Stimulated activated CD4-positive, alpha-beta T cell treated with anti-CD3 and anti-CD28 coated beads, Interleukin-15, amount 100 ng/mL, for 48 hours (primary cell): ENCODE data around the gene RAD23B.
"Not testable (repeated sequence)": the region's sequence is repeated elsewhere in the genome, so short reads cannot be mapped to it uniquely, and the experiment has no call there.

Source experiments
- DNase-seq, 2 donors: peaks; one replicate each; pipeline ENCODE4 v3.0.0-alpha.2; 2020; ENCODE audit warnings: low read depth in 2 of 2

Gene RAD23B

DNA sequence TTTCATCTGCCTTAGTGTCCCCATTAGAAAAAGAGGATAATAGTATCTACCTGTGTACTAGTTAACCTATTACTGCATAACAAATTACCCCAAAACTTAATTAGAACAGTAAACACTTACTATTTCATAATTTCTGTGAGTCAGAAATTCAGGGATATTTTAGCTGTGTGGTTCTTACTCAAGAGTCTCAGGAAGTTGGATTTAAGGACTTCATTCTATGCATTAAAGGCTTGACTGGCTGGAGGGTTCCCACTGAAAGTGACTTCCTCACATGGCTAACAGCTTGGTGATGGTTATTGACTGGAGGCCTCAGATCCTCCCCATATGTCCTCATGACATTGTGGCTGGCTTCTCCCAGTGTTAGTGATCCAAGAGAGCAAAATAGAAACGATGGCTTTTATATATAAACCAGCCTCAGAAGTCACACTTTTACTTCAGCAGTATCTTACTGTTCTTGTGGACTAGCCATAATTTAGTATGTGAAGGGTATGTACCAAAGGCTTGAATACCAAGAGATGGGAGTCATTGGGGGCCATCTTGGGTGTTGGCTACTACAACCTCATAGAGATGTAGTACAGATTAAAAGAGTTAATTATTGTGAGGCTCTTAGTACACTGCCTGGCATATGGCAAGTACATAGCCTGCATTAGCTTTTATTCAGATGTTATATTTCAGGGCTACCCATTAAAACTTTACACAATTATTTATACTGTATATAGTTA lies 9.9 kb downstream of the RAD23B start:
- no peak for DNase-seq

DNA sequence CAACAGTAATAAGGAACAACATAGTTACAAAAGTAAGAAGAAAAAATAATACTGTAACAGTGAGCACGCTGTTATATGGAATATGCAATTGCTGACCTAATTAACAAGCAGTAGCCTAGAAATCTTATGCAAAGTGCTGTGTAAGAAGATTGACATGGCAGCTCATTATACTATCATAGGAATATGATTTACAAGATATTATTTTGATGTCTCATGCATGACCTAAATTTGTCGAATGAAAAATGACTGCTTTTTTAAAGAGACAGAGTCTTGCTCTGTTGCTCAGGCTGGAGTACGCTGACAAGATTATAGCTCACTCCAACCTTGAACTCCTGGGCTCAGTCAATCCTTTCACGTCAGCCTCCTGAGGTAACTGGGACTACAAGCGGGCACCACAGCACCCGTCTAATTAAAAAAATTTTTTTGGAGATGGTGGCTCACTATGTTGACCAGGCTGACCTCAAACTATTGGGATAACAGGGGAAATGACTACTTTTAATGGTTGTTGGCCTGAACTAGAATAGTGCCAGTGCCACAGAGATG lies 10.5 kb downstream of the RAD23B start:
- no peak for DNase-seq

- DNase-seq = no peak
These were observed 11.7 kb downstream of the RAD23B start for GRCh38 chr9:107294756-107295155.

DNA sequence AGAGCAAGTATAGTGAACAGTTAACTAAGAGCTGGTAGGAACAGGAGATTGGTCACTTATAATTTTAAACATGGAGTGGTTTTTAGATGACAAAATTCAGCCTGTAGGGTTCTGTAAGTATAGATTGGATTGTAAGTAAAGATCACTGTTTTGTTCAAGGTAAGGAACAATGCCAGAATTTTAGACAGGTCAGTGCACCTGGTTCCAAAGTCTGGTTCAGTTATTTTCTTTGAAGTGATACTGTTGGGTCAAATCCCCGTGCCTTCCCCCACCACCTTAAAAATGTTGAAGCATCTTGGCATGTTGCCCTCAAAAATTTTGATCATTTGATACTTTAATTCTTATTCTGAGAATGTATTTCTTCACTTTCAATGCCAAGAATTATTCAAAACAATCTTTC lies 12.9 kb downstream of the RAD23B start:
- no peak for DNase-seq

DNA sequence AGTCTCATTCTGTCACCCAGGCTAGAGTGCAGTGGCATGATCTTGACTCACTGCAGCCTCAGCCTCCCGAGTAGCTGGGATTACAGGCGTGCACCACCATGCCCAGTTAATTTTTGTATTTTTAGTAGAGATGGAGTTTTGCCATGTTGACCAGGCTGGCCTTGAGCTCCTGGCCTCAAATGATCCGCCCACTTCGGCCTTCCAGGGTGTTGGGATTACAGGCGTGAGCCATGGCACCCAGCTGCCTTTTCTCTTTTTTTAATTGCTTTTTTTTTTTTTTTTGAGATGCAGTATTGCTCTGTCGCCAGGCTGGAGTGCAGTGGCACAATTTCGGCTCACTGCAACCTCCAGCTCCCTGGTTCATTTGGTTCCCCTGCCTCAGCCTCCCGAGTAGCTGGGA lies 13.5 kb downstream of the RAD23B start:
- DNase-seq = not testable (repeated sequence)

DNA sequence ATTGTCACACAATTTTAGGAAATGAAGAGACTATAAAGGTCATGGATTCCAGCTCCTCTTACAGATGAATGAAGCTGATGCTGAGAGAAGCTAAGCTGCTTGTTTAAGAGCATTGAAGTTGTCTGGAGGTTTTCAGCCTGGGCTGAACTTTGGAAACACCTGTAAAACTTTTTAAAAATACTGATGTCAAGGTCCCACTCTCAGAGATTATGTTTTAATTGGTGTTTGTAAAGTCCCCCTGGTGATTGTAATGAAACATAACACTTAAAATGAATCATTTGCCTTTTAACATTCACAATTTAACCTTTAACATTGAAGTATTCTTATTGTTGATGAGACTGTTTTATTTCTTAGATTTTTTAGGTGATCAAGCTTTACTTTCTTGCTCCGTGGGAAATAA lies 16.4 kb downstream of the RAD23B start:
- DNase-seq = no peak

DNA sequence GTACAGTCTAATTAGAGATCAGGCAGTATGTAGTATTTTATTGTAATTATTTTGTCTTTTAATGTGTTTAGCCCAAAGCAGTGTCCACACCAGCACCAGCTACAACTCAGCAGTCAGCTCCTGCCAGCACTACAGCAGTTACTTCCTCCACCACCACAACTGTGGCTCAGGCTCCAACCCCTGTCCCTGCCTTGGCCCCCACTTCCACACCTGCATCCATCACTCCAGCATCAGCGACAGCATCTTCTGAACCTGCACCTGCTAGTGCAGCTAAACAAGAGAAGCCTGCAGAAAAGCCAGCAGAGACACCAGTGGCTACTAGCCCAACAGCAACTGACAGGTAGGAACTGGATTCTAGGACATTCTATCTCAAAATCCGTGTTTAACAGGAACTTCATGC lies 23.2 kb downstream of the RAD23B start:
- no peak for DNase-seq

- no peak for DNase-seq
These were observed 24.3 kb downstream of the RAD23B start for GRCh38 chr9:107307331-107307730.

DNA sequence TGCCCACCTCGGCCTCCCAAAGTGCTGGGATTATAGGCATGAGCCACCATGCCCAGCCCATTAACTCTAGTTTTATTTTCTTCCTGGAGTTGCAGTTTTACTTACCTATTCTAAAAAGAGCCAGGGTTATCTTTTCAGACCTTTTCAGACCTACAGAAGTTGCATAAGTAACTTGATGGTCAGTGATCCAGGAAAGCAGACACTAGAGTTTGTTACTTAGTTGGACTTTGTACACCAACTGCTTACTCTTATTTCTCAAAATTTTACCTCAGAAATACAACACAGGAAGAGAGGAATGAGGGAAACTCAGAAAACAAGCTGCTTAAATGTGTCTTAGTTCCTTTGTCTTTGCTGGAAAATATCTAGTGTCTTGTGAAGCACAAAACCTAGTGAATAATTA lies 25.4 kb downstream of the RAD23B start:
- DNase-seq = no peak

- DNase-seq = no peak
These were observed 26.2 kb downstream of the RAD23B start for GRCh38 chr9:107309271-107309670.

DNA sequence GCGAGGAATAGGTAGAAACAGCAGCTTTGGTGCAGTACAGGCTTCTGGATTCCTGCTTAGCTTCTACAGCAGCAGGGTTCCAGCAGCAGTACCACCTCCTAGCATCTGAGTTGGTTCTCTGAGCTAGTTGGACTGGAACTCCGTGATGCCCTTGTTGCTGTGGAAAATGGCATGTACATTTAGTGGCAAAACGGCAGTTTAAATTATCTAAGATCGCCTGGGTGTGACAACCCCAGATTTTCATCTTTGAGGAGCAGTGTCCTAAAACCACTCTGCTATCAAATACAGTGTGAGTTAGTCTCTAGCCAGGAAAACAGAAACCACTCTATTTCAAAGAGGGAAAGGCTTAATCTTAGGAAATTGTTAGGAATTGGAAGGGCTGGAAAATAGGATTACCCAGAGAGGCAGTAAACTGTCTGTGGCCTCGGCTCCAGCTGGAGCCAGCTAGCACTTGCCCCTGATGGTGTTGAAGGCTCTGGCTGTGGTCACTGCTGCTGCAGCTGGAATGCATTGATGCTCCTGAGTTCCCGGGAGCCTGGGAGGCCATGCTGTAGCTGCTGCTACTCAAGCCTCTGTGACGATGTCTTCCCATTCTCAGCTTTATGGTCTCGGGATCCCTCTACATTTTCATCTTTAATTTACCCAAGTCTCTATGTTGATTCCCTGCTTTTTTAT lies 29.4 kb downstream of the RAD23B start:
- DNase-seq = no peak

GRCh38 chr9:107313555-107314096 lies 30.5 kb downstream of the RAD23B start:
- DNase-seq = no peak

DNA sequence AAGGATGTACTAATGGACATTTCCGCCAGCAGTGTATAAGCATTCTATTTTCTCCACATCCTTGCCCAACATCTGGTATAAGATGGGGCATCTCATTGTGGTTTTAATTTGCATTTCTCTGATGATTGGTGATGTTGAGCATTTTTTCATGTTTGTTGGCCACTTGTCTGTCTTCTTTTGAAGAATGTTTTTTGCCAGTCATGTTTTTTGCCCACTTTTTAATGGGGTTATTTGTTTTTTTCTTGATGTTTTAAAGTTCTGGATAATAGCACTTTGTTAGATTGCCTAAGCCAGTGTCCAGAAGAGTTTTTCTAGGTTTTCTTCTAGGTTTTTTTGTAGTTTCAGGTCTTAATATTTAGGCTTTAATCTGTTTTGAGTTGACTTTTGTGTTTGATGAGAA lies 31.7 kb downstream of the RAD23B start:
- no peak for DNase-seq

- no peak for DNase-seq
These were observed 33.9 kb downstream of the RAD23B start for GRCh38 chr9:107316795-107317661.

DNA sequence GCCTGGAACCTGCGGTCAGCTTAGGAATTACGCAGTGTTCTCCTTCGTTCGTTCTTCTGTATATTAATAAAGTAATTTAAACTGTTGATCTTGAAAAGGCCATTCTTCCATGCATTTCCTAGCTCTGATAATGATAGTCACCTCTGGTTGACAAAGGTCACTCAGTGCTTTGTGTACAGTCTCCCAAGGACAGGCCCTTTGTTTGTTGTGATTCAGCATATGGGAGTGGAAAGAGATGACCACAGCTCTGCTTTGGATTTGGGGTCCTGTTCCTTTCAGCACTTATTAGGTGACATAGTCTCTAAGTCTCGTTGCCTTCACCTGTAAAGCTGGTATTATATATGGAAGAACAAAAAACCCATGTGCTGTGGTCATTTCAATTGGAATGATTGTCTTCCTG lies 39.6 kb downstream of the RAD23B start:
- DNase-seq = no peak

- DNase-seq = no peak
These were observed 40.9 kb downstream of the RAD23B start for GRCh38 chr9:107323836-107324585.

DNA sequence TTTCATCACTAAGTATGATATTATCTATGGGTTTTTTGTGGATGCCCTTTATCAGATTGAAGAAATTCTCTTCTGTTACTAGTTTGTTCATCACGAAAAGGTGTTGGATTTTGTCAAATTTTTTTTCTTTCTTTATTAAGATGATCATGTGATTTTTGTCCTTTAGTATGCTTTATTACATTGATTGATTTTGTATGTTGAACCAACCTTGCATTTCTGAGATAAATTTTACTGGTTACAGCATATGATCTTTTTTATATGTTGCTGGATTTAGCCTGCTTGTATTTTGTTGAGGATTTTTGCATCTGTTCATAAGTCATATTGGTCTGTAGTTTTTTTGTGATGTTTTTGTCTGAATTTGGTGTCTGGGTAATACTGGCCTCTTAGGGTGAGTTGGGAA lies 42.8 kb downstream of the RAD23B start:
- DNase-seq = no peak

DNA sequence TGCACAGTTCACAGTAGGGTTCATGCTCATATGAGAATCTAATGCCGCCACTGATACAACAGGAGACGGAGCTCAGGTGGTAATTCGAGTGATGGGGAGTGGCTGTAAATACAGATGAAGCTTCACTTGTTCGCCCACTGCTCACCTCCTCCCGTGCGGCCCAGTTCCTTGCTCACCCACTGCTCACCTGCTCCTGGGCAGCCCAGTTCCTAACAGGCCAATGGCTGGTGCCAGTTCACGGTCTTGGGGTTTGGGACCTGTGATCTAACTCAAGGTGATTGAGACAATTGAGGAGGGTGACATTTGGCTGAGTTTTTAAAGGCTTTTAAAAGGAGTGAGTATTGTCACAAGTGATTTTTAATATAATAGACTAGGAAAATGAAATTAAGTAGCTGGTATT lies 45.4 kb downstream of the RAD23B start:
- no peak for DNase-seq

GRCh38 chr9:107330420-107330819 lies 47.3 kb downstream of the RAD23B start:
- DNase-seq = no peak

DNA sequence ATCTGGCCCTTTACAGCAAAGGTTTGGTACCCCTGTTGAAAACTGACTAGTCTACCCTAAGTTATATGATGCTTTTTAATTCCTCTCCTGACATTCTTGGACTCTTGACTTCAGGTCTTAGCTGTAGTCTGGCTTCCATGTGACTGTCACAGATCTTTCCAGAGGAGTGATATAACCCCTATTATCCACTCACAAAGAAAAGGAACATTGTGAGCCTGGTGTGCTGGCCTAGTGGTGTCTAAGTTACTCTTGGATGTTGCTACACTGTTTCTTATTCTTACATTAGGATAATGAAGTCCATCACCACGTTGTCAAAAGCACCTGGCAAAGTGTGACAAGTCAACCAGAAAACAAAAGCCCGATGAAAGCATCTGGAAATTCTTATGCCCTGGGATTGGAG lies 49.8 kb downstream of the RAD23B start:
- DNase-seq = no peak

DNA sequence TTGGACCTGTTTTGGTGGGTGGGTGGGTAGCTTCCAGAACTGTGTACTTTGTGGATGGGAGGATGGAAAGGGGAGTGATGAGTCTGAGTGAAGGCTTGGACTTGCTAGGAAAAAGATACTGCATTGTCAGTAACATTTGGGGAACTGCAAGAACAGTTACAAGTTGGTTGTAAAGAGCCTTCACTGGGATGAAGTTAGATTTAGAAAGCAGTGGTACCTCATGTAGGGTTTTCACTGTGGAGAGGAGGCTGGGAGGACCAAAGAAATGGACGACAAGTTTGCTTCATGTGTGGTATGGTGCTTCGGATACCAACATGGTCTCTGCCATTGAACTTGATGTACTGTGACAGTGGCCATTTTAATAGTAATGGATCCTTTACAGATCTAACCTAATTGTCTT lies 50.3 kb downstream of the RAD23B start:
- no peak for DNase-seq
